Measurements from ENCODE around the gene PSME2.

The PSME2 gene

DNA sequence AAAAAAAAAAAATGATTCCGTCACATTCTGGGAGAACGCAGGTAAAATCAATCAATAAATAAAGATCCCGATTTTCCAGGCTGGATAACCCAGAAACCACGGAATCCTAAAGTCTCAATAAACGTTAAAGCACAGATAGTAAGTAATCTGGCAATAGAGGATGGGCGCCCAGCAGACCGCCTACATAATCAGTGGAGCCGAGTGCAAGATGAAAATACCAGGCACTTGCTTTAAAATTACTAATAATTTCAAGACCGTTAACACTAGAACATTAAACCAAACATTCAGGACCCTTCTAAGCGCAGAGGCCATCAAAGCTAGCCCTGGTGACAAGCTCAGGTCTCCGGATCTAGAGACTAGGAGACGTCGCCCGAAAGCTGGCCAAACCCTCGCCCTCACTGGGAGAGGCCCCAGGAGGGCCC is 33.0 kb downstream of the PSME2 start:
- Histone ChIP-seq H3K79me2 (ENCODE audit: control insufficient read depth, insufficient read depth, low read length, poor library complexity) (peaks cover 9% of the 10 kb centered on the region), H4K91ac (ENCODE audit: low read depth, low read length) (peak overlapping the region; percentile 88), H3K79me1 (ENCODE audit: low read length) (peaks cover 10% of the 10 kb centered on the region), H3K27me3 (ENCODE audit: insufficient read depth, low read length) (no peaks in the 10 kb centered on the region), H3K9ac (ENCODE audit: low read length) (peak overlapping the region; percentile 71), H3K4me2 (ENCODE audit: low read length) (peak overlapping the region; percentile 64), H2AK5ac (ENCODE audit: low read length) (peak overlapping the region; percentile 52), H4K12ac (ENCODE audit: low read depth, low read length) (peak overlapping the region; percentile 97), H3K27ac (ENCODE audit: low read depth, low read length) (peak overlapping the region; percentile 94), H3K4me1 (ENCODE audit: control insufficient read depth in 1 of 2, insufficient read depth in 2 of 2, low read length in 2 of 2) (peaks cover 3 to 9% of the 10 kb centered on the region in 2 experiments), H3K18ac (ENCODE audit: low read length) (peak overlapping the region; percentile 94), H3K4ac (ENCODE audit: low read depth, low read length) (peak overlapping the region; percentile 80), H2BK12ac (ENCODE audit: low read length) (peak overlapping the region; percentile 23), H3K36me3 (ENCODE audit: control insufficient read depth in 1 of 2, insufficient read depth in 2 of 2, low read length in 2 of 2) (peaks cover 6 to 12% of the 10 kb centered on the region in 2 experiments), H3K4me3 (ENCODE audit: low read depth, low read length) (peak overlapping the region; percentile 72), H4K8ac (ENCODE audit: low read depth, low read length) (peak overlapping the region; percentile 94), H3K9me3 (ENCODE audit: insufficient read depth, low read depth, low read length) (no peaks in the 10 kb centered on the region), H3K14ac (ENCODE audit: low read length) (peak overlapping the region; percentile 97), H3K23ac (ENCODE audit: low read length) (no peak overlapping the region), H2BK5ac (ENCODE audit: low read depth, low read length, poor library complexity) (peak overlapping the region; percentile 84), H2BK120ac (ENCODE audit: insufficient read depth, low read length, poor library complexity) (peak overlapping the region; percentile 88), H2AFZ (ENCODE audit: insufficient read depth, low read length, poor library complexity) (peak overlapping the region; percentile 97)
- no peak for DNase-seq
- WGBS (ENCODE audit: extremely low coverage, insufficient coverage, insufficient read length): no CpG with 5 or more reads among the region's 15 CpGs

DNA sequence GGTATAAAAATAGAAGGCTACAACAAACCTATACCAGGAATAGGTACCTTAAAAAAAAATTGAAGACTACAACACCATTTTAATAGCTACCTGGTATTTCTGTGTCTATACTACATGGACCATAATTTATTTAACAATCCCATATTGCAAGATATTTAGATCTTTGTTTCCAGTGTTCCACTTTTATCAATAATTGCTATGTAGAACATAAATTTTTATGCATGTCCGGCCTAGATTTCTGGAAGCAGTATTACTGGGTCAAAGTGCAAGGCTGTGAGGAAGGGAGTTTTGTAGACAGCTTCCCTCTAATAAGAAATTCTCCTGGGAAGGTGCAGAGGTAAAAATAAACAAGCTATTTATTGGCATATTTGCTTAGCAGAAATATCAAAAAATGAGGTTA is 35.9 kb downstream of the PSME2 start:
- H3K4me1 ChIP-seq (ENCODE audit: control insufficient read depth in 1 of 2, insufficient read depth in 2 of 2, low read length in 2 of 2): peaks cover under 1 to 1% of the 10 kb centered on the region in 2 experiments
- H3K9me3 ChIP-seq (ENCODE audit: insufficient read depth, low read depth, low read length): no peaks in the 10 kb centered on the region
- H3K14ac ChIP-seq (ENCODE audit: low read length): no peak overlapping the region
- H3K27me3 ChIP-seq (ENCODE audit: insufficient read depth, low read length): no peaks in the 10 kb centered on the region
- H3K4me2 ChIP-seq (ENCODE audit: low read length): no peak overlapping the region
- H3K4ac ChIP-seq (ENCODE audit: low read depth, low read length): no peak overlapping the region
- no peak overlapping the region for H4K91ac ChIP-seq (ENCODE audit: low read depth, low read length)
- no peak overlapping the region for H3K23ac ChIP-seq (ENCODE audit: low read length)
- H2BK120ac ChIP-seq (ENCODE audit: insufficient read depth, low read length, poor library complexity): no peak overlapping the region
- H3K18ac ChIP-seq (ENCODE audit: low read length): no peak overlapping the region
- H2AFZ ChIP-seq (ENCODE audit: insufficient read depth, low read length, poor library complexity): no peak overlapping the region
- no CpG with 5 or more reads among the region's 1 CpG for WGBS (ENCODE audit: extremely low coverage, insufficient coverage, insufficient read length)
- no peak overlapping the region for H3K9ac ChIP-seq (ENCODE audit: low read length)
- no peak overlapping the region for H3K4me3 ChIP-seq (ENCODE audit: low read depth, low read length)
- no peaks in the 10 kb centered on the region for H3K36me3 ChIP-seq (ENCODE audit: control insufficient read depth in 1 of 2, insufficient read depth in 2 of 2, low read length in 2 of 2)
- no peak overlapping the region for H4K8ac ChIP-seq (ENCODE audit: low read depth, low read length)
- no peak overlapping the region for H2AK5ac ChIP-seq (ENCODE audit: low read length)
- peaks cover 10% of the 10 kb centered on the region for H3K79me1 ChIP-seq (ENCODE audit: low read length)
- no peak overlapping the region for H4K12ac ChIP-seq (ENCODE audit: low read depth, low read length)
- no peak overlapping the region for H3K27ac ChIP-seq (ENCODE audit: low read depth, low read length)
- no peak for DNase-seq
- H2BK12ac ChIP-seq (ENCODE audit: low read length): no peak overlapping the region
- no peak overlapping the region for H2BK5ac ChIP-seq (ENCODE audit: low read depth, low read length, poor library complexity)
- H3K79me2 ChIP-seq (ENCODE audit: control insufficient read depth, insufficient read depth, low read length, poor library complexity): peaks cover 9% of the 10 kb centered on the region

DNA sequence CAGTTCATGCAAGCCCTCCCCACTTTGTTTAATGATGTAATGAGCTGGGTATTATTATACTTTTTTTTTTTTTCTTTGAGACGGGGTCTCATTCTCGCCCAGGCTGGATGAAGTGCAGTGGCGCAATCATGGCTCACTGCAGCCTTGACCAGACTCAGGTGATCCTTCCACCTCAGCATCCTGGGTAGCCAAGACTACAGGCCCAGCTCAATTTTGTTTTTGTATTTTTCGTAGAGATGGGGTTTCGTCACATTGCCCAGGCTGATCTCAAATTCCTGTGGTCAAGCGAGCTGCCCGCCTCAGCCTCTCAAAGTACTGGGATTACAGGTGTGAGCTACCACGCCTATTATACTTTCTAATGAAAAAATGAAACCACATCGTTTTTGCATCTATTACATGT is 36.4 kb downstream of the PSME2 start:
- H2BK5ac ChIP-seq (ENCODE audit: low read depth, low read length, poor library complexity): no peak overlapping the region
- no peak overlapping the region for H2AFZ ChIP-seq (ENCODE audit: insufficient read depth, low read length, poor library complexity)
- no peak overlapping the region for H4K12ac ChIP-seq (ENCODE audit: low read depth, low read length)
- H3K36me3 ChIP-seq (ENCODE audit: control insufficient read depth in 1 of 2, insufficient read depth in 2 of 2, low read length in 2 of 2): no peaks in the 10 kb centered on the region
- no peaks in the 10 kb centered on the region for H3K4me1 ChIP-seq (ENCODE audit: control insufficient read depth in 1 of 2, insufficient read depth in 2 of 2, low read length in 2 of 2)
- H3K27ac ChIP-seq (ENCODE audit: low read depth, low read length): no peak overlapping the region
- no peak for DNase-seq
- H3K4ac ChIP-seq (ENCODE audit: low read depth, low read length): no peak overlapping the region
- H3K23ac ChIP-seq (ENCODE audit: low read length): no peak overlapping the region
- no peak overlapping the region for H3K9ac ChIP-seq (ENCODE audit: low read length)
- no peak overlapping the region for H4K91ac ChIP-seq (ENCODE audit: low read depth, low read length)
- H3K79me2 ChIP-seq (ENCODE audit: control insufficient read depth, insufficient read depth, low read length, poor library complexity): peaks cover 7% of the 10 kb centered on the region
- H2AK5ac ChIP-seq (ENCODE audit: low read length): no peak overlapping the region
- peaks cover 10% of the 10 kb centered on the region for H3K79me1 ChIP-seq (ENCODE audit: low read length)
- H4K8ac ChIP-seq (ENCODE audit: low read depth, low read length): no peak overlapping the region
- H3K18ac ChIP-seq (ENCODE audit: low read length): no peak overlapping the region
- H3K27me3 ChIP-seq (ENCODE audit: insufficient read depth, low read length): no peaks in the 10 kb centered on the region
- H3K4me2 ChIP-seq (ENCODE audit: low read length): no peak overlapping the region
- no CpG with 5 or more reads among the region's 9 CpGs for WGBS (ENCODE audit: extremely low coverage, insufficient coverage, insufficient read length)
- H3K4me3 ChIP-seq (ENCODE audit: low read depth, low read length): no peak overlapping the region
- H3K14ac ChIP-seq (ENCODE audit: low read length): no peak overlapping the region
- H3K9me3 ChIP-seq (ENCODE audit: insufficient read depth, low read depth, low read length): no peaks in the 10 kb centered on the region
- H2BK120ac ChIP-seq (ENCODE audit: insufficient read depth, low read length, poor library complexity): no peak overlapping the region
- no peak overlapping the region for H2BK12ac ChIP-seq (ENCODE audit: low read length)

DNA sequence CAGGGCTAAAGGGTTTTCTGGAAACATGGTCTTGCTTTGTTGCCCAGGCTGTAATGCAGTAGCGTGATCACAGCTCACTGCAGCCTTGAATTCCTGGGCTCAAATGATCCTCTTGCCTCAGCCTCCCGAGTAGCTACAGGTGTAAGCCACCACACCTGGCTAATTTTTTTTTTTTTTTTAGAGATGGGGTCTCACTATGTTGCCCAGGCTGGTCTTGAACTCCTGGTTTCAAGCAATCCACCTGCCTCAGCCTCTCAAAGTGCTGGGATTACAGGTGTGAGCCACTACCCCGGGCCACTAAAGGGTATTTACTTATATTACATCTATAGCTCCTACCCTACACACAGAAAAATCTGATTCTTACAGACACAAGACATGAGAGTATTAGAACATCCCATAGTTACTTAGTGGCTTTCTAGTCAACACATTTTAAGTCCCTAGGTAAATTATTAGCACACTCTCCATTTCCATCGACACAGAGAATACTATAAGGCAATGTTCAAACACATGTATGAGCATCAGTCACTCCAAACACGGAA is 38.0 kb downstream of the PSME2 start:
- Histone ChIP-seq H3K36me3 (ENCODE audit: control insufficient read depth in 1 of 2, insufficient read depth in 2 of 2, low read length in 2 of 2) (peaks cover 4% of the 10 kb centered on the region in 2 experiments), H3K23ac (ENCODE audit: low read length) (no peak overlapping the region)

More for the DNA sequence above, 38.0 kb downstream of the PSME2 start:
- Histone ChIP-seq H3K14ac (ENCODE audit: low read length) (no peak overlapping the region), H3K27me3 (ENCODE audit: insufficient read depth, low read length) (no peaks in the 10 kb centered on the region), H3K4me3 (ENCODE audit: low read depth, low read length) (no peak overlapping the region), H2AFZ (ENCODE audit: insufficient read depth, low read length, poor library complexity) (no peak overlapping the region), H3K18ac (ENCODE audit: low read length) (no peak overlapping the region), H3K27ac (ENCODE audit: low read depth, low read length) (no peak overlapping the region), H2AK5ac (ENCODE audit: low read length) (no peak overlapping the region), H2BK120ac (ENCODE audit: insufficient read depth, low read length, poor library complexity) (no peak overlapping the region), H3K4me1 (ENCODE audit: control insufficient read depth in 1 of 2, insufficient read depth in 2 of 2, low read length in 2 of 2) (no peaks in the 10 kb centered on the region), H4K8ac (ENCODE audit: low read depth, low read length) (no peak overlapping the region), H3K4ac (ENCODE audit: low read depth, low read length) (no peak overlapping the region), H3K9ac (ENCODE audit: low read length) (no peak overlapping the region), H3K9me3 (ENCODE audit: insufficient read depth, low read depth, low read length) (peaks cover 4% of the 10 kb centered on the region), H3K79me1 (ENCODE audit: low read length) (no peaks in the 10 kb centered on the region), H4K12ac (ENCODE audit: low read depth, low read length) (no peak overlapping the region), H4K91ac (ENCODE audit: low read depth, low read length) (no peak overlapping the region), H3K4me2 (ENCODE audit: low read length) (no peak overlapping the region), H2BK5ac (ENCODE audit: low read depth, low read length, poor library complexity) (no peak overlapping the region), H2BK12ac (ENCODE audit: low read length) (no peak overlapping the region), H3K79me2 (ENCODE audit: control insufficient read depth, insufficient read depth, low read length, poor library complexity) (peaks cover under 1% of the 10 kb centered on the region)
- WGBS (ENCODE audit: extremely low coverage, insufficient coverage, insufficient read length): no CpG with 5 or more reads among the region's 5 CpGs
- no peak for DNase-seq

Data from trophoblast cell (in vitro differentiated cells and primary cell).